HepG2 (cell line): ENCODE data around the gene NFATC2. TPM values are rescaled to one million over a fixed set of nuclear protein-coding genes. Genes with fewer than 3 reads are reported as not detected.

ENCODE experiments used
- ATAC-seq: fragments of 200-7000 bp; cut with Tn5 transposase; 3 replicates; pipeline ENCODE4 v1.9.1; 2020; ENCODE audit warnings: mild to moderate bottlenecking, moderate library complexity
- BruUV-seq: library from RNA; stranded (reverse); fragments of 400-500 nt; replicated peaks from 2 replicates; lab custom pipeline; 2021; lab: Mats Ljungman, UMichigan
- CTCF ChIA-PET: fragments of 300-600 bp; formaldehyde crosslinking; extraction: SDS; loops from one replicate; lab custom pipeline; 2021; ENCODE audit warnings: low total read pairs, inconsistent platforms, low intra/inter-chr PET ratio; lab: Yijun Ruan, JAX
- POLR2A ChIA-PET: fragments of 350-600 bp; sonication (Branson Sonifier 250); formaldehyde crosslinking; loops from one replicate; lab custom pipeline; 2020; ENCODE audit warnings: antibody characterized with exemption, inconsistent platforms; lab: Yijun Ruan, JAX
- DNase-seq: peaks from one replicate; pipeline ENCODE4 v3.0.0-alpha.2; 2015; ENCODE audit warnings: low spot score
- FAIRE-seq: peaks from 3 replicates; lab custom pipeline; 2011; peaks lifted over from hg19 to GRCh38; lab: Jason Lieb, UNC
- H2AFZ ChIP-seq: one replicate; pipeline ENCODE4 v1.6.1; 2011; ENCODE audit warnings: low read length, inconsistent platforms
- H3K27ac ChIP-seq: fragments of 300-600 bp; 3 replicates; pipeline ENCODE4 v1.8.0; 2011; ENCODE audit warnings: mixed run types, mild to moderate bottlenecking, mixed read lengths, low read length, inconsistent platforms; ENCODE audit not compliant: insufficient read depth; ENCODE audit errors: extremely low read length
- H3K27me3 ChIP-seq, 2 experiments: fragments of 200-600 bp in 1 of 2; 2 replicates in 1 of 2; 3 replicates in 1 of 2; pipeline versions ENCODE4 v1.6.0 to v1.8.0; 2011; ENCODE audit warnings: low read length in 2 of 2, mild to moderate bottlenecking in 2 of 2, moderate library complexity in 2 of 2, inconsistent platforms in 1 of 2; ENCODE audit not compliant: insufficient read depth in 2 of 2, control insufficient read depth in 1 of 2
- H3K36me3 ChIP-seq, 2 experiments: fragments of 200-600 bp in 1 of 2; replicated peaks in 1 of 2; 2 replicates in 1 of 2; 3 replicates in 1 of 2; pipeline versions ENCODE4 v1.5.1 to v1.8.0; 2011; ENCODE audit warnings: low read length in 2 of 2, inconsistent platforms in 1 of 2; ENCODE audit not compliant: insufficient read depth in 2 of 2, control insufficient read depth in 1 of 2
- H3K4me1 ChIP-seq: 2 replicates; pipeline ENCODE4 v1.5.1; 2012; ENCODE audit warnings: low read length, inconsistent platforms; ENCODE audit not compliant: insufficient read depth
- H3K4me2 ChIP-seq: 2 replicates; pipeline ENCODE4 v1.6.0; 2011; ENCODE audit warnings: low read depth, low read length, inconsistent platforms
- H3K4me3 ChIP-seq, 3 experiments: fragments of 200-600 bp in 1 of 3; sonication (generic), shearing (Covaris generic) in 1 of 3; replicated peaks in 1 of 3; 2 replicates each; pipeline ENCODE4 v1.5.1; 2011 to 2016; ENCODE audit warnings: low read length in 3 of 3, inconsistent platforms in 2 of 3, low read depth in 2 of 3, mild to moderate bottlenecking in 2 of 3, control low read depth in 1 of 3, mixed read lengths in 1 of 3; ENCODE audit not compliant: insufficient read depth in 1 of 3
- H3K79me2 ChIP-seq: one replicate; pipeline ENCODE4 v1.6.1; 2011; ENCODE audit warnings: low read length, inconsistent platforms; ENCODE audit not compliant: insufficient read depth
- H3K9ac ChIP-seq: 2 replicates; pipeline ENCODE4 v1.6.0; 2011; ENCODE audit warnings: mild to moderate bottlenecking, low read depth, low read length, inconsistent platforms; ENCODE audit not compliant: insufficient read depth
- H3K9me3 ChIP-seq: 2 replicates; pipeline ENCODE4 v1.5.1; 2012; ENCODE audit warnings: mild to moderate bottlenecking, low read length
- H4K20me1 ChIP-seq: 2 replicates; pipeline ENCODE4 v1.6.0; 2011; ENCODE audit warnings: inconsistent platforms, mild to moderate bottlenecking, low read length, moderate library complexity; ENCODE audit not compliant: insufficient read depth
- CEBPZ ChIP-seq: IDR thresholded peaks from 2 replicates; pipeline ENCODE4 v1.6.1; 2012; ENCODE audit warnings: low read length, improper control_type of control experiment
- CHCHD3 ChIP-seq: sonication (generic); formaldehyde crosslinking; IDR thresholded peaks from 2 replicates; pipeline ENCODE4 v1.8.0; 2022; ENCODE audit warnings: mild to moderate bottlenecking, missing genetic modification reagents, moderate library complexity
- KLF9 ChIP-seq: IDR thresholded peaks from 2 replicates; pipeline ENCODE4 v1.6.1; 2016; ENCODE audit warnings: low read depth
- MTA3 ChIP-seq: sonication (generic); formaldehyde crosslinking; IDR thresholded peaks from 2 replicates; pipeline ENCODE4 v1.4.0; 2020; ENCODE audit warnings: missing genetic modification reagents
- SIX4 ChIP-seq: sonication (generic); formaldehyde crosslinking; IDR thresholded peaks from 2 replicates; pipeline ENCODE4 v1.4.0; 2020; ENCODE audit warnings: missing genetic modification reagents
- U2AF1 ChIP-seq: fragments of 200-400 bp; formaldehyde crosslinking; optimal IDR thresholded peaks from 2 replicates; pipeline ENCODE3; 2017; ENCODE audit warnings: mild to moderate bottlenecking, low read depth, low read length
- ZBTB10 ChIP-seq: sonication (generic); formaldehyde crosslinking; IDR thresholded peaks from 2 replicates; pipeline ENCODE4 v1.4.0; 2020; ENCODE audit warnings: missing genetic modification reagents, borderline replicate concordance
- ZNF432 ChIP-seq: sonication (generic); formaldehyde crosslinking; IDR thresholded peaks from 2 replicates; pipeline ENCODE4 v1.5.0; 2020; ENCODE audit warnings: missing genetic modification reagents, mild to moderate bottlenecking, borderline replicate concordance
- ZNF558 ChIP-seq: sonication (generic); formaldehyde crosslinking; IDR thresholded peaks from 2 replicates; pipeline ENCODE4 v1.9.0; 2022; ENCODE audit warnings: mild to moderate bottlenecking, missing genetic modification reagents, borderline replicate concordance
- WGBS: methylation state at CpG from one replicate; pipeline ENCODE4 v1.1.6; 2017; ENCODE audit warnings: low lambda C conversion rate; 5-methylcytosine and 5-hydroxymethylcytosine counted together
- in situ Hi-C: cut with HindIII; loops from 2 replicates; pipeline ENCODE4 v1.10.0; 2017; ENCODE audit warnings: low pct_unique_long_range_greater_than_20kb; ENCODE audit not compliant: extremely low pct_ligation_motif_present
- intact Hi-C: fragments of 100-400 bp; cut with micrococcal nuclease; formaldehyde crosslinking; loops from one replicate; pipeline ENCODE4 v1.10.0; 2022; ENCODE audit not compliant: unreplicated experiment
- polyA plus RNA-seq, 8 experiments: library from polyadenylated mRNA; depleted of rRNA in 3 of 8; stranded (reverse) in 7 of 8; unstranded in 1 of 8; fragments of >200 nt; fragmentation: Illumina TruSeq in 4 of 8; extraction: Trizol in 4 of 8; gene quantifications; 2 replicates each; pipeline versions ENCODE4 v1.2.1 to v1.2.3, GENCODE V29; 2011 to 2016; ENCODE audit warnings: low read depth in 4 of 8, missing spikeins in 1 of 8, mixed read lengths in 1 of 8; ENCODE audit not compliant: insufficient read depth in 1 of 8
- total RNA-seq, 5 experiments: library from RNA; depleted of rRNA; stranded (reverse); fragments of >200 nt; fragmentation: Illumina TruSeq; extraction: Trizol; gene quantifications; 2 replicates each; pipeline ENCODE4 v1.2.3, GENCODE V29; 2016; ENCODE audit warnings: low read depth in 1 of 5

NFATC2 gene
- total and polyA plus RNA-seq, 2 of the 13 experiments (the other 11 are each of a cell fraction or from before 2014, with no cell fraction given): 1.9 to 3.3 TPM

GRCh38 chr20:51384875-51385274 is 157.6 kb downstream of the NFATC2 start:
- intact Hi-C loops: loop anchor here (10.0 kb wide), 1 partner anchor 70 kb away; no protein-coding TSS in a partner anchor
- ATAC-seq: no peak
- no peaks in the 10 kb centered on the region for H3K27me3 ChIP-seq
- POLR2A ChIA-PET: no interaction called here
- 80% methylated on average over 3 of the region's 3 CpGs for WGBS
- H3K4me3 ChIP-seq: no peak overlapping the region
- no peaks in the 10 kb centered on the region for H3K9me3 ChIP-seq
- in situ Hi-C loops: no loop called here
- no peaks in the 10 kb centered on the region for H4K20me1 ChIP-seq
- H3K4me2 ChIP-seq: no peak overlapping the region
- CTCF ChIA-PET: interaction anchor here (2.4 kb wide), 1 partner anchor 210 kb away, joined by 25 read pairs; no protein-coding TSS in a partner anchor
- H3K4me1 ChIP-seq: no peaks in the 10 kb centered on the region
- no peak overlapping the region for H2AFZ ChIP-seq
- H3K9ac ChIP-seq: no peak overlapping the region
- BruUV-seq: no TSS peak
- FAIRE-seq: no peak
- TF ChIP-seq U2AF1: no peak
- no peak for TF ChIP-seq KLF9 (CRISPR knock-in tag)
- no peak for TF ChIP-seq MTA3 (CRISPR knock-in tag)
- no peak for TF ChIP-seq ZNF558 (CRISPR knock-in tag)
- TF ChIP-seq CHCHD3 (CRISPR knock-in tag): no peak
- no peak for TF ChIP-seq ZNF432
- no peak for TF ChIP-seq CEBPZ
- TF ChIP-seq ZBTB10 (CRISPR knock-in tag): no peak
- TF ChIP-seq SIX4 (CRISPR knock-in tag): no peak
- TF ChIP-seq, all 625 proteins: peak for 0
- Histone ChIP-seq H3K36me3 (no peaks in the 10 kb centered on the region; a peak in 1 of 5 replicates), H3K79me2 (no peaks in the 10 kb centered on the region), H3K27ac (no peak overlapping the region)
- no peak for DNase-seq
